RWPE1 (cell line): ENCODE data around the gene INSIG2.

Experiments used
- CTCF ChIA-PET: fragments of 350-600 bp; sonication (Branson Sonifier 250); formaldehyde crosslinking; extraction: SDS; loops from one replicate; lab custom pipeline; 2021; lab: Yijun Ruan, JAX
- POLR2A ChIA-PET: fragments of 400-600 bp; formaldehyde crosslinking; extraction: SDS; loops from one replicate; lab custom pipeline; 2020; ENCODE audit warnings: antibody characterized with exemption; ENCODE audit not compliant: low non-redundant PET; lab: Yijun Ruan, JAX
- DNase-seq: peaks from one replicate; pipeline ENCODE4 v3.0.0; 2012; ENCODE audit warnings: low spot score
- H3K27ac ChIP-seq: fragments of 450-650 bp; 2 replicates; pipeline ENCODE4 v1.5.1; 2017
- TF ChIP-seq, protein P1 (sequence below): fragments of 450-650 bp; conservative IDR thresholded peaks from 2 replicates; pipeline ENCODE4 v1.5.1; 2017; ENCODE audit warnings: low read depth, mild to moderate bottlenecking

Gene INSIG2

DNA sequence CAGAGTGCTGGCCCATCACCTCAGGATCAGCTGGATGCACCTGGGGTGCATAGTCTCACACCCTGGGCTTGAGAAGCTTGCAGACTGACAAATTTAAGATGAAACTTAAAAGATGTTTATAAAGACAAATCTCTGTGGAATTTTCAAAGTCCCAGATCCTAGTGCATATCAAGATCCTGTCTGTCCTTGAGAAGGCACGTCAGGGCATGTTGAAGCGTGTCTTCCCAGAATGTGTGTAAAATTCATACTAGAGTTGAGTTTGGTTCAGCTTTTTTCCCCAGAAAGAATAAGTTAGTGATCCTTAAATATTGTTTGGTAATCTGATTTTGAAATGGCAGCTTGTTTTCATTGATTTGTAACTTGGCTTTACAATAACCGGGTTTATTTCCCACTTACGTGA, 27.5 kb downstream of the INSIG2 start:
- ChIA-PET POLR2A (no interaction called here), CTCF (interaction anchor here (0.9 kb wide), 1 partner anchor 77 kb away, joined by 3 read pairs; no protein-coding TSS in a partner anchor)
- TF ChIP-seq, protein P1, sequence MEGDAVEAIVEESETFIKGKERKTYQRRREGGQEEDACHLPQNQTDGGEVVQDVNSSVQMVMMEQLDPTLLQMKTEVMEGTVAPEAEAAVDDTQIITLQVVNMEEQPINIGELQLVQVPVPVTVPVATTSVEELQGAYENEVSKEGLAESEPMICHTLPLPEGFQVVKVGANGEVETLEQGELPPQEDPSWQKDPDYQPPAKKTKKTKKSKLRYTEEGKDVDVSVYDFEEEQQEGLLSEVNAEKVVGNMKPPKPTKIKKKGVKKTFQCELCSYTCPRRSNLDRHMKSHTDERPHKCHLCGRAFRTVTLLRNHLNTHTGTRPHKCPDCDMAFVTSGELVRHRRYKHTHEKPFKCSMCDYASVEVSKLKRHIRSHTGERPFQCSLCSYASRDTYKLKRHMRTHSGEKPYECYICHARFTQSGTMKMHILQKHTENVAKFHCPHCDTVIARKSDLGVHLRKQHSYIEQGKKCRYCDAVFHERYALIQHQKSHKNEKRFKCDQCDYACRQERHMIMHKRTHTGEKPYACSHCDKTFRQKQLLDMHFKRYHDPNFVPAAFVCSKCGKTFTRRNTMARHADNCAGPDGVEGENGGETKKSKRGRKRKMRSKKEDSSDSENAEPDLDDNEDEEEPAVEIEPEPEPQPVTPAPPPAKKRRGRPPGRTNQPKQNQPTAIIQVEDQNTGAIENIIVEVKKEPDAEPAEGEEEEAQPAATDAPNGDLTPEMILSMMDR, result no peak
- peak overlapping the region; percentile 44; the same call in 1 of the 2 replicates for H3K27ac ChIP-seq
- DNase-seq, result peak; percentile 13

DNA sequence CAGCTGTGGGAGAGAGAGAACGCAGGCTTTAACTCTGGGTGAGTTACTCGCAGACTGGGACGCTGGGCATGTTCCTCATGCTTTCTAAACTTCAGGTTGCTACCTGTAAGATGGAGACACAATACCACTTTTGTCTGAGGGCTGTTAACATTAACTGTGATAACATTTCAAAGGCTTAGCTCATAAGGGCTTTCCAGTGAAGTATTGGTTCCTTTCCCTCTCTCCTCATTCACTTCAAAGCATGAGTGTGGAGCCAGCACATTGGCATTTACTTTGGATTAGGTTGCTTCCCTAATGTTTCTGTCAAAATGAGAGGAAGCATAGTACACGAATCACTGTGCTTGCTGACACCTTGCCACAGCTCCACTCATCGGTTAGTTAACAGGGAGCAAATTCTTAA, 30.2 kb downstream of the INSIG2 start:
- ChIA-PET CTCF (no interaction called here), POLR2A (no interaction called here)
- TF ChIP-seq, protein P1, result no peak
- no peak overlapping the region for H3K27ac ChIP-seq
- no peak for DNase-seq

DNA sequence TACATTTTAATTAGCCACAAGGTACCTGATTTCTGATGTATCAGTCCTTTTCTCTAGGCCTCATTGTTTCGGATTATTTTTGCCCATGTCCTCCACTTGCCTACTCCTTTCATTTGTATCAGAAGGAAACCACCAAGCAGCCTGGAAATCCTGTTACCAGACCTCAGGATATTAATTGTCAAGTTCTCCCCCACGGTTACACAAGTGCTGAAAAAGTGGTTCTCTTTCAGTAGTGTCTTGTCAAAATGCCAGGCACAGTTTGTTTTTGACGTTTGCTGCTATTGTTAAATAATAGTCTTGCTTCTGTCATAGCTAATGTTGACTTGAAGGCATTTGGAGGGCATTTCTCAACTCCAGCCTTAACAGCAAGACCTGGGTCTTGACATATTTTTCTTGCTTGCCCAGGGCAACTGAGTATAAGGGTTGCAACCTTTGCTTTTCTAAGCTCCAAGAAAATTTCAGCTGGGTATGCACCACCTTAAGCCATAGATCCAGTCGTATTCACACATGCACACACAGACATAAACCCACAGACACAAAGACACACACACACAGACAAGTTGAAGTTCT, 31.0 kb downstream of the INSIG2 start:
- H3K27ac ChIP-seq, result no peak overlapping the region
- TF ChIP-seq, protein P1, result no peak
- DNase-seq, result no peak
- CTCF ChIA-PET, result no interaction called here
- POLR2A ChIA-PET, result no interaction called here

DNA sequence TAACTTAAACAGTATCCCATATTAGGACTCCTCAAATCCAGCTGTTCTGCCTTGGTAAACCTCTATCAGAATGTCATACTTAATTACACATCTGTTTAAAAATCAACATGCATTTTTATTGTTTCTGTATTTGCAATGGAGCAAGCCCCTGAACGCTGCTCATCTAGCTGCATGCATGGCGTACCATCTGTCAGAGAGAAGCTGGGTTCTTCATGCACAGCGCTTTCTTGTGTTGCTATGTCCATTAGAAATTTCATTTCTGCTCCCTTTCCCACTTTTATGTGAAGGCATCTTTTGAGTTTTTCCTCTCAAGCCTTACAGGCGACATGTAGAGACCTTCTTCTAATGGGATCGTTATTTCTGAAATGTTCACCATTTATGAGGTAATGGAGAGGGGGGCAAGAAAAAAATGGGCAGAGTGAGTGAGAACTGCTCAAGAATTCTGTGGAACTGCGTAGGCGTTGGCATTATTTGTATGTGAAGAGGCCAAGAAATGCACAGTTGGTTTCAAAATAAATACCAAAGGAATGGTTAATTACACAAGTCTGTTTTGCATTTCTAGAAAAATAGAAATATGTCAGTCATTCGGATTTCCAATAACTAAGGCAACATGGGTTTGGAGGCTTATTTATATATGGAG, 31.6 kb downstream of the INSIG2 start:
- no peak overlapping the region for H3K27ac ChIP-seq
- DNase-seq, result no peak
- POLR2A ChIA-PET, result no interaction called here
- CTCF ChIA-PET, result no interaction called here
- TF ChIP-seq, protein P1, result no peak

DNA sequence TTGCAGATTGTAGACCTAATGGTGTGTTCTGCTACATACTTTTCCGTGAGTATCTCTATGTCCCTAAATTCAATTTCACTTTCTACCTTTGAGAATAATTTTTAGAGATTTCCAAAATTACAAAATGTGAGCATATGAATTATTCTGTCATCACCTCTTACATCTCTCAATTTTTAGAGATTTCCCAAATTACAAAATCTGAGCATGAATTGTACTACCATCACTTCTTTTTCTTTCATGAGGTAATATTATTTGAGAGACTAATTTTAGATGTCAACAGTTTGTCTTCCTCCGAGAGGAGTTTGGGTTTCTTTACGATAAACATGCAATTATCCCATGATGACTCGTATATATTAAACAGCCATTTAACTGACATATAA, 32.1 kb downstream of the INSIG2 start:
- TF ChIP-seq, protein P1, result no peak
- DNase-seq, result no peak
- ChIA-PET CTCF (no interaction called here), POLR2A (no interaction called here)
- H3K27ac ChIP-seq, result no peak overlapping the region

DNA sequence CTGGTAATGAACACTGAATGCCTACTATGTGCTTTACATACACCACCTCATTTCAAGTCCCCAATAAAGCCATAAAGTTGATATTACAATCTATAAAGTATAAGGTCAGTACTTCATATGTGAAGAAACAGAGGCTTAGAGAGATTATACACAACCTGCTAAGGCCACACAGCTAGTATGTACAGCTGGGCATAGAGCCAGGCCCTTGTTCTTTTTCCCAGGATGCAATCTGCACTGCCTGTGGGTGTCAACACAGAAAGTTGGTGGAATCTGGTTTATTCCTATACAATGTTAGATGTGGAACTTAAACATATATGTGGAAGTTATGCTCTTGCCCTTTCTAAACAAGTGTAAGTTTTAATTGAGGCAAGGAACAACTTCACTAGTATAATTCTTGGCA, 32.8 kb downstream of the INSIG2 start:
- no peak overlapping the region for H3K27ac ChIP-seq
- CTCF ChIA-PET, result interaction anchor here (0.5 kb wide), 1 partner anchor 335 kb away, joined by 3 read pairs; no protein-coding TSS in a partner anchor
- POLR2A ChIA-PET, result no interaction called here
- no peak for DNase-seq
- TF ChIP-seq, protein P1, result no peak
